ENCODE data around the gene TFCP2. TPM values are rescaled to one million over a fixed set of nuclear protein-coding genes. Genes with fewer than 3 reads are reported as not detected.

Gene TFCP2
- total and polyA plus RNA-seq, 2 of the 13 experiments (the other 11 are each of a cell fraction or from before 2014, with no cell fraction given) = 7.6 to 10.0 TPM

DNA sequence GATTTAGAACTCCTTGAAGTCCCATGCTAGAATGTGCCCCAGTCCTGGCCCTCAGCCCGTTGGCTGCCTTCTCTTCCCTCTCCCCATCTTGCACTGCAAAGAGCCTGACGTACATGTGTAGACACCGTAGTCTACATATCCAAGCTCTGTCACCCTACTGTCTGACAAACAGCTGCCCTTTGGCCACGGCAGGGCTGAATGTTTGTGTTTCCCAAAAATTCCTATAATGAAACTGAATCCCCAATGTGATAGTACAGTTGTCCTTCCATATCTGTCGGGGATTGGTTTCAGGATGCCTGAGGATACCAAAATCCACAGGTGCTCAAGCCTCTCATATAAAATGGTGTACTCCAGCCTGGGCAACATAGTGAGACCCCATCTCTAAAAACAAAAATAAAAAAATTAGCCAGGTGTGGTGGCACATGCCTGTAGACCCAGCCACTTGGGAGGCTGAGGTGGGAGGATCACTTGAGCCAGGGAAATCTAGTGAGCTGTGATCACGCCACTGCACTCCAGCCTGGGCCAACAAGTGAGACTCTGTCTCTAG lies 12.3 kb upstream of the TFCP2 start:
- no peak for DNase-seq (ENCODE audit: low spot score)
- peak; percentile 27; the same call in 1 of the 3 replicates for ATAC-seq
- no peaks in the 10 kb centered on the region for H4K20me1 ChIP-seq (ENCODE audit: insufficient read depth, low read length)
- no peak overlapping the region for H2AFZ ChIP-seq (ENCODE audit: low read length)
- WGBS (ENCODE audit: low lambda C conversion rate) = 14% methylated on average over 5 of the region's 6 CpGs
- intact Hi-C loops (cut with micrococcal nuclease; ENCODE audit: unreplicated experiment) = no loop called here
- H3K9ac ChIP-seq (ENCODE audit: insufficient read depth, low read depth, low read length) = no peak overlapping the region
- H3K9me3 ChIP-seq (ENCODE audit: low read length) = no peaks in the 10 kb centered on the region
- no peaks in the 10 kb centered on the region for H3K79me2 ChIP-seq (ENCODE audit: insufficient read depth, low read length)
- POLR2A ChIA-PET = interaction anchor here (0.7 kb wide), 1 partner anchor 12 kb away, joined by 4 read pairs; no protein-coding TSS in a partner anchor
- H3K4me1 ChIP-seq (ENCODE audit: insufficient read depth, low read length) = peaks cover 56% of the 10 kb centered on the region
- peak overlapping the region; percentile 48; the same call in 1 of the 2 replicates for H3K4me2 ChIP-seq (ENCODE audit: low read depth, low read length)
- BruUV-seq (replicated peaks) = no TSS peak
- H3K27ac ChIP-seq (ENCODE audit: extremely low read length, insufficient read depth, low read length) = no peak overlapping the region
- peaks cover 0 to 10% of the 10 kb centered on the region in 2 experiments; a peak in 2 of 5 replicates for H3K27me3 ChIP-seq (ENCODE audit: control insufficient read depth in 1 of 2, insufficient read depth in 2 of 2, low read length in 2 of 2)
- no peak for FAIRE-seq
- CTCF ChIA-PET (ENCODE audit: low intra/inter-chr PET ratio, low total read pairs) = no interaction called here
- H3K36me3 ChIP-seq (replicated peaks in 1 of 2; ENCODE audit: control insufficient read depth in 1 of 2, insufficient read depth in 2 of 2, low read length in 2 of 2) = no peaks in the 10 kb centered on the region
- no peak overlapping the region for H3K4me3 ChIP-seq (replicated peaks in 1 of 3; ENCODE audit: insufficient read depth in 1 of 3, low read depth in 2 of 3, low read length in 3 of 3)
- in situ Hi-C loops (cut with HindIII; ENCODE audit: extremely low pct_ligation_motif_present, low pct_unique_long_range_greater_than_20kb) = no loop called here
- TF ChIP-seq SIN3B (IDR thresholded peaks at IDR 0.05; ENCODE audit: low read length) = no peak
- no peak for TF ChIP-seq ZNF724P (CRISPR knock-in tag; IDR thresholded peaks at IDR 0.05; ENCODE audit: borderline replicate concordance)
- TF ChIP-seq ZNF121 (CRISPR knock-in tag; IDR thresholded peaks at IDR 0.05) = peak; percentile 79; the same call in 1 of the 2 replicates
- TF ChIP-seq ZNF326 (CRISPR knock-in tag; IDR thresholded peaks at IDR 0.05; ENCODE audit: borderline replicate concordance) = no peak

DNA sequence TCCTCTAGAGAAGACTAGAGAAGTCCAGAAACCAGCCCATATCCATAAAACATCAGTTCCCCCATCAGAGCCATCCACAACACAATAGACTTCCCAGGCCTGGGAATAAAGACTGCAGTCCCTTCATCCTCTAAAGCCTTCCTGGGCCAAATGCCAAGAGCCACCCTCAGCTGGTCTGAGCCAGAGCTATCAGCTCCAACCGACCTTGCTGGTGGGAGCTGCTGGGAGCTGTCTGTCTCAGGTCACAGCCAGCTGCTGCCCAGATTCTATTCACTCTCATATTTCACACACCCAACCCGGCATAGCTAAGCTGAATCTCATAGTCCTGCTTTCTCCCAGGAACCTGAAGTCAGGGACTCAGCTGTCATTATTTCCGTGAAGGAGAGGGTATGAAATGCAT lies 10.9 kb upstream of the TFCP2 start:
- intact Hi-C loops (cut with micrococcal nuclease; ENCODE audit: unreplicated experiment) = no loop called here
- Histone ChIP-seq H3K9ac (ENCODE audit: insufficient read depth, low read depth, low read length) (no peak overlapping the region), H3K9me3 (ENCODE audit: low read length) (no peaks in the 10 kb centered on the region), H3K4me2 (ENCODE audit: low read depth, low read length) (no peak overlapping the region), H2AFZ (ENCODE audit: low read length) (no peak overlapping the region), H3K79me2 (ENCODE audit: insufficient read depth, low read length) (no peaks in the 10 kb centered on the region), H3K36me3 (replicated peaks in 1 of 2; ENCODE audit: control insufficient read depth in 1 of 2, insufficient read depth in 2 of 2, low read length in 2 of 2) (no peaks in the 10 kb centered on the region), H4K20me1 (ENCODE audit: insufficient read depth, low read length) (no peaks in the 10 kb centered on the region), H3K4me1 (ENCODE audit: insufficient read depth, low read length) (peaks cover 56% of the 10 kb centered on the region), H3K27me3 (ENCODE audit: control insufficient read depth in 1 of 2, insufficient read depth in 2 of 2, low read length in 2 of 2) (peaks cover 0 to 9% of the 10 kb centered on the region in 2 experiments; a peak in 2 of 5 replicates), H3K4me3 (replicated peaks in 1 of 3; ENCODE audit: insufficient read depth in 1 of 3, low read depth in 2 of 3, low read length in 3 of 3) (no peak overlapping the region), H3K27ac (ENCODE audit: extremely low read length, insufficient read depth, low read length) (no peak overlapping the region)
- peak; percentile 60 for ATAC-seq
- CTCF ChIA-PET (ENCODE audit: low intra/inter-chr PET ratio, low total read pairs) = no interaction called here
- in situ Hi-C loops (cut with HindIII; ENCODE audit: extremely low pct_ligation_motif_present, low pct_unique_long_range_greater_than_20kb) = no loop called here
- POLR2A ChIA-PET = no interaction called here
- no TSS peak for BruUV-seq (replicated peaks)
- FAIRE-seq = no peak
- TF ChIP-seq, protein P1, sequence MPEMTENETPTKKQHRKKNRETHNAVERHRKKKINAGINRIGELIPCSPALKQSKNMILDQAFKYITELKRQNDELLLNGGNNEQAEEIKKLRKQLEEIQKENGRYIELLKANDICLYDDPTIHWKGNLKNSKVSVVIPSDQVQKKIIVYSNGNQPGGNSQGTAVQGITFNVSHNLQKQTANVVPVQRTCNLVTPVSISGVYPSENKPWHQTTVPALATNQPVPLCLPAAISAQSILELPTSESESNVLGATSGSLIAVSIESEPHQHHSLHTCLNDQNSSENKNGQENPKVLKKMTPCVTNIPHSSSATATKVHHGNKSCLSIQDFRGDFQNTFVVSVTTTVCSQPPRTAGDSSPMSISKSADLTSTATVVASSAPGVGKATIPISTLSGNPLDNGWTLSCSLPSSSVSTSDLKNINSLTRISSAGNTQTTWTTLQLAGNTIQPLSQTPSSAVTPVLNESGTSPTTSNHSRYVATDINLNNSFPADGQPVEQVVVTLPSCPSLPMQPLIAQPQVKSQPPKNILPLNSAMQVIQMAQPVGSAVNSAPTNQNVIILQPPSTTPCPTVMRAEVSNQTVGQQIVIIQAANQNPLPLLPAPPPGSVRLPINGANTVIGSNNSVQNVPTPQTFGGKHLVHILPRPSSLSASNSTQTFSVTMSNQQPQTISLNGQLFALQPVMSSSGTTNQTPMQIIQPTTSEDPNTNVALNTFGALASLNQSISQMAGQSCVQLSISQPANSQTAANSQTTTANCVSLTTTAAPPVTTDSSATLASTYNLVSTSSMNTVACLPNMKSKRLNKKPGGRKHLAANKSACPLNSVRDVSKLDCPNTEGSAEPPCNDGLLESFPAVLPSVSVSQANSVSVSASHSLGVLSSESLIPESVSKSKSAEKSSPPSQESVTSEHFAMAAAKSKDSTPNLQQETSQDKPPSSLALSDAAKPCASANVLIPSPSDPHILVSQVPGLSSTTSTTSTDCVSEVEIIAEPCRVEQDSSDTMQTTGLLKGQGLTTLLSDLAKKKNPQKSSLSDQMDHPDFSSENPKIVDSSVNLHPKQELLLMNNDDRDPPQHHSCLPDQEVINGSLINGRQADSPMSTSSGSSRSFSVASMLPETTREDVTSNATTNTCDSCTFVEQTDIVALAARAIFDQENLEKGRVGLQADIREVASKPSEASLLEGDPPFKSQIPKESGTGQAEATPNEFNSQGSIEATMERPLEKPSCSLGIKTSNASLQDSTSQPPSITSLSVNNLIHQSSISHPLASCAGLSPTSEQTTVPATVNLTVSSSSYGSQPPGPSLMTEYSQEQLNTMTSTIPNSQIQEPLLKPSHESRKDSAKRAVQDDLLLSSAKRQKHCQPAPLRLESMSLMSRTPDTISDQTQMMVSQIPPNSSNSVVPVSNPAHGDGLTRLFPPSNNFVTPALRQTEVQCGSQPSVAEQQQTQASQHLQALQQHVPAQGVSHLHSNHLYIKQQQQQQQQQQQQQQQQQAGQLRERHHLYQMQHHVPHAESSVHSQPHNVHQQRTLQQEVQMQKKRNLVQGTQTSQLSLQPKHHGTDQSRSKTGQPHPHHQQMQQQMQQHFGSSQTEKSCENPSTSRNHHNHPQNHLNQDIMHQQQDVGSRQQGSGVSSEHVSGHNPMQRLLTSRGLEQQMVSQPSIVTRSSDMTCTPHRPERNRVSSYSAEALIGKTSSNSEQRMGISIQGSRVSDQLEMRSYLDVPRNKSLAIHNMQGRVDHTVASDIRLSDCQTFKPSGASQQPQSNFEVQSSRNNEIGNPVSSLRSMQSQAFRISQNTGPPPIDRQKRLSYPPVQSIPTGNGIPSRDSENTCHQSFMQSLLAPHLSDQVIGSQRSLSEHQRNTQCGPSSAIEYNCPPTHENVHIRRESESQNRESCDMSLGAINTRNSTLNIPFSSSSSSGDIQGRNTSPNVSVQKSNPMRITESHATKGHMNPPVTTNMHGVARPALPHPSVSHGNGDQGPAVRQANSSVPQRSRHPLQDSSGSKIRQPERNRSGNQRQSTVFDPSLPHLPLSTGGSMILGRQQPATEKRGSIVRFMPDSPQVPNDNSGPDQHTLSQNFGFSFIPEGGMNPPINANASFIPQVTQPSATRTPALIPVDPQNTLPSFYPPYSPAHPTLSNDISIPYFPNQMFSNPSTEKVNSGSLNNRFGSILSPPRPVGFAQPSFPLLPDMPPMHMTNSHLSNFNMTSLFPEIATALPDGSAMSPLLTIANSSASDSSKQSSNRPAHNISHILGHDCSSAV (CRISPR knock-in tag; IDR thresholded peaks at IDR 0.05; ENCODE audit: borderline replicate concordance) = no peak
- peak; percentile 27; the same call in 1 of the 2 replicates for TF ChIP-seq ZNF768 (CRISPR knock-in tag; IDR thresholded peaks at IDR 0.05)
- DNase-seq (ENCODE audit: low spot score) = no peak
- WGBS (ENCODE audit: low lambda C conversion rate) = 5% methylated on average over 2 of the region's 3 CpGs

Data from HepG2 (cell line).